T-cell (primary cell): Measurements from ENCODE around the gene ATP5ME. TPM values are rescaled to one million over a fixed set of nuclear protein-coding genes. Genes with fewer than 3 reads are reported as not detected.

Source experiments
- ATAC-seq, 4 experiments: fragments of 200-7000 bp in 3 of 4; fragments of 150-1000 bp in 1 of 4; cut with Tn5 transposase; replicated peaks in 1 of 4; 1 replicate in 3 of 4; 2 replicates in 1 of 4; pipeline ENCODE4 v1.10.0; 2021; ENCODE audit warnings: moderate library complexity in 3 of 4, mild to moderate bottlenecking in 2 of 4, moderate number of reproducible peaks in 1 of 4
- CTCF ChIA-PET, 2 donors: fragments of 300-600 bp; sonication (Branson Sonifier 250); formaldehyde crosslinking; loops; one replicate each; lab custom pipeline; 2022; ENCODE audit warnings: antibody characterized with exemption in 2 of 2; lab: Charles Lee
- POLR2A ChIA-PET, 2 donors: fragments of 300-600 bp; sonication (Branson Sonifier 250); formaldehyde crosslinking; loops; one replicate each; lab custom pipeline; 2022; ENCODE audit warnings: antibody characterized with exemption in 2 of 2; lab: Charles Lee
- DNase-seq, 35 experiments: peaks; one replicate each; pipeline versions ENCODE4 v3.0.0 to v3.0.0-alpha.2; 2013 to 2023
- H3K27ac ChIP-seq: one replicate; pipeline ENCODE4 v1.5.1; 2013; ENCODE audit warnings: low read length
- H3K27me3 ChIP-seq, 2 experiments: replicated peaks in 1 of 2; 1 replicate in 1 of 2; 2 replicates in 1 of 2; pipeline versions ENCODE4 v1.6.1 to v1.7.0; 2013; ENCODE audit warnings: low read length in 1 of 2, mixed read lengths in 1 of 2; ENCODE audit not compliant: control insufficient read depth in 2 of 2, insufficient read depth in 2 of 2; ENCODE audit errors: extremely low read depth in 1 of 2
- H3K36me3 ChIP-seq, 2 donors: 1 replicate in 1 of 2; 2 replicates in 1 of 2; pipeline versions ENCODE4 v1.6.1 to v1.7.0; 2013; ENCODE audit warnings: low read length in 1 of 2; ENCODE audit not compliant: control insufficient read depth in 2 of 2, insufficient read depth in 1 of 2; ENCODE audit errors: extremely low read depth in 1 of 2
- H3K4me1 ChIP-seq, 2 experiments: 1 replicate in 1 of 2; 2 replicates in 1 of 2; pipeline versions ENCODE4 v1.6.1 to v1.7.0; 2013; ENCODE audit warnings: low read length in 2 of 2, mixed read lengths in 1 of 2; ENCODE audit not compliant: insufficient read depth in 2 of 2, control insufficient read depth in 1 of 2; ENCODE audit errors: extremely low read depth in 1 of 2
- H3K4me3 ChIP-seq, 2 donors: 1 replicate in 1 of 2; 2 replicates in 1 of 2; pipeline versions ENCODE4 v1.5.1 to v1.7.0; 2013; ENCODE audit warnings: mild to moderate bottlenecking in 2 of 2, low read length in 1 of 2, moderate library complexity in 1 of 2; ENCODE audit not compliant: control insufficient read depth in 1 of 2; ENCODE audit errors: extremely low read depth in 1 of 2
- H3K9me3 ChIP-seq: 2 replicates; pipeline ENCODE4 v1.7.0; 2013
- H3K27ac Mint-ChIP-seq, 2 donors: one replicate each; pipeline ENCODE4 v1.8.0; 2020 to 2021; ENCODE audit warnings: mild to moderate bottlenecking in 2 of 2, mixed read lengths in 2 of 2
- H3K27me3 Mint-ChIP-seq, 2 donors: one replicate each; pipeline ENCODE4 v1.8.0; 2021 to 2022; ENCODE audit warnings: mixed read lengths in 2 of 2
- H3K36me3 Mint-ChIP-seq: one replicate; pipeline ENCODE4 v1.8.0; 2021; ENCODE audit warnings: mixed read lengths
- H3K4me1 Mint-ChIP-seq, 3 donors: one replicate each; pipeline ENCODE4 v1.8.0; 2020 to 2022; ENCODE audit warnings: mixed read lengths in 3 of 3, mild to moderate bottlenecking in 1 of 3
- H3K4me3 Mint-ChIP-seq, 3 donors: one replicate each; pipeline ENCODE4 v1.8.0; 2020 to 2022; ENCODE audit warnings: mild to moderate bottlenecking in 3 of 3, mixed read lengths in 3 of 3, moderate library complexity in 3 of 3
- H3K9me3 Mint-ChIP-seq, 3 donors: one replicate each; pipeline ENCODE4 v1.8.0; 2020 to 2022; ENCODE audit warnings: mixed read lengths in 3 of 3
- WGBS: methylation state at CpG from one replicate; pipeline ENCODE4 v1.1.5; 2013; ENCODE audit warnings: missing lambda C conversion rate; ENCODE audit not compliant: insufficient coverage; 5-methylcytosine and 5-hydroxymethylcytosine counted together
- total RNA-seq, 35 experiments: library from RNA in 6 of 35; stranded (reverse) in 6 of 35; fragments of 120-200 nt in 1 of 35; gene quantifications; one replicate each; pipeline versions ENCODE4 v1.2.1 to v1.2.4 and lab custom pipeline; 2013 to 2026

The ATP5ME gene
- total RNA-seq, 5 donors from 2014 or later (not counting 1 experiment from before 2014, with no cell fraction given), result 92.4 to 158 (median 145) TPM

DNA sequence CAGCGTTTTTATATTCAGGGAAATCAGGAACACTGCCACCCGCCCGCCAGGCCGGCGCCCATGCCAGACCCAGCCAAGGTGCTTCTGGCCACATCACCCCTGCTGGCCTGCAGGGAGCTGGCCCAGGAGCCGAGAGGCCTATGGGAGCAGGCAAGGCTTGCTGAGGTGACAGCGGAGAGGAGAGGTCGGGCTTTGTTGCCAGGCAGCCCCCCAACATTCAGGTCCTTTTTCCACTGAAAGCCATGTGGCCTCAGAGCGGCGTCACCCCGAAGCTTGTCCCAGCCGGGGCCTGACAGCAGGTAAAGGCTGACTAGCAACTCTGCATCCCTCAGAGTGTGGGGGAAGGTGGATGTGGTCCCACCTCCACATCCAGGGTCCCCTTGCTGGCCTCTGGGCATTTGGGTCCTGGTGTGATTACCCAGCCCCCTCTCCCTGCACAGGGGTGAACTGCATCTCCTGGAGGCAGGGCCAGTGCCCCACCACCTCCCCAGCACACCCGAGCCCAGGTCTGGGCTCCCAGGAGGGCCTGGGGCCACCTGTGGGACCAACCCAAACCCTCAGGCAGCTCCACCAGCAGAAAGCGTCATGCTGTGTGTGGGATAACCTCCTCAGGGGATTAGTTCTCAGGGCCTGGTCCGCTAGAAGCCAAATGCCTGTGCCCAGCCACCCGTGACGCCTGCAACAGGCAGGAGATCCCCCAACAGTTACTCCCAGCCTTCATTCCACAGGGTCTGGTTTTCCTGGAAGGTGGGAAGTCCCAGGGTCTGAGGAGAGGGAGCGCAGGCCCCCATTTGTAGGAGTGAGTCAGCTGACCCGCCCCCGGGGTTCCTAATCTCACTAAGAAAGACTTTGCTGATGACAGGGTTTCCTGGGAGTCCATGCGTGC is 49.1 kb downstream of the ATP5ME start, which contains the start of gene PDE6B:
Gene PDE6B, plus strand, starts transcription at position 869 of the 886 bp plus-strand sequence. CDS start 54 bp downstream, outside the sequence.
- no peak for ATAC-seq
- no peaks in the 10 kb centered on the region for H3K36me3 ChIP-seq
- H3K27me3 ChIP-seq, result peaks cover 0 to 60% of the 10 kb centered on the region in 2 experiments
- no peaks in the 10 kb centered on the region for H3K9me3 Mint-ChIP-seq
- ChIA-PET CTCF (interaction anchor here in 1 of 2 donors (0.7 kb wide), 1 partner anchor 382 kb away, joined by 3 read pairs; no protein-coding TSS in a partner anchor), POLR2A (no interaction called here)
- H3K9me3 ChIP-seq, result no peaks in the 10 kb centered on the region
- WGBS, result 85% methylated on average over 12 of the region's 21 CpGs
- H3K4me3 Mint-ChIP-seq, result no peak within 1 kb of the TSS
- peaks cover 8 to 26% of the 10 kb centered on the region in 2 donors for H3K27me3 Mint-ChIP-seq
- H3K36me3 Mint-ChIP-seq, result no peaks in the 10 kb centered on the region
- no peaks in the 10 kb centered on the region for H3K4me1 ChIP-seq
- no peak for DNase-seq
- no peak within 1 kb of the TSS for H3K4me3 ChIP-seq
- no peak within 1 kb of the TSS for H3K27ac Mint-ChIP-seq
- H3K4me1 Mint-ChIP-seq, result no peaks in the 10 kb centered on the region
- H3K27ac ChIP-seq, result no peak within 1 kb of the TSS

DNA sequence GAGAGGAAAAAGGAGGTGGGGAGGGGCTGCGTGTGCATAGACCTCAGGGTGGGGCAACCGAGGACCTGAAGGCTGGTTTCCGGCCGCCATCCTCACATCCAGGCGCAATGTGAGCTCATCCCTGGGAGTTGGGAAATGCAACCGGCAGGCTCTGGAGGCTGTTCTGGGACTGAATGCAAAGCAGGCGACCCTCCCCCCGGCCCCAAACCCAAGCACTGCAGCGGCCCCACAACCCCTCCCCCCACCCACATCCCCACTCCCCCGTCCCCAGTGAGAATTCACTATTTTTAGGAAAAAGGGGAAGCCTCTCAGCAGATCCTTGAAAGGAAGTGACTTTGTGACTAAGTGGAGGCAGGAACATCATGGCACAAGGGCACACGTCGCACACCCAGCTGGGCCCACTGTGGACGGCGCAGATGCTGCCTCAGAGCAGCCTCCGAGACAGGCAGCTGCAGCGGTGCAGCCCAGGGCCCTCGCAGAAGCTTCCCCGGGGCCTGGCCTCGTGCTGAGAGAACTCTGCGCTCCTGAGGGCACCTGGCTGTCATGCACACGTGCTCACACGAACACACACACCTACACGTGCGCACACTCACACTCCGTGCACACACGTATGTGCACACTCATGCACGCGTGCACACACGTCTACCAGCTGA is 50.0 kb downstream of the ATP5ME start:
- ChIA-PET POLR2A (no interaction called here), CTCF (interaction anchor here in 1 of 2 donors (0.7 kb wide), 1 partner anchor 381 kb away, joined by 3 read pairs; no protein-coding TSS in a partner anchor)
- Histone ChIP-seq H3K27ac (no peak overlapping the region), H3K9me3 (no peaks in the 10 kb centered on the region), H3K36me3 (no peaks in the 10 kb centered on the region), H3K4me3 (no peak overlapping the region), H3K27me3 (peaks cover 0 to 52% of the 10 kb centered on the region in 2 experiments), H3K4me1 (no peaks in the 10 kb centered on the region)
- DNase-seq (no peak), ATAC-seq (no peak)
- Mint-ChIP-seq H3K4me3 (no peak overlapping the region), H3K36me3 (no peaks in the 10 kb centered on the region), H3K27ac (no peak overlapping the region), H3K9me3 (no peaks in the 10 kb centered on the region), H3K4me1 (no peaks in the 10 kb centered on the region), H3K27me3 (peaks cover 8 to 30% of the 10 kb centered on the region in 2 donors)
- 54% methylated on average over 19 of the region's 29 CpGs for WGBS

DNA sequence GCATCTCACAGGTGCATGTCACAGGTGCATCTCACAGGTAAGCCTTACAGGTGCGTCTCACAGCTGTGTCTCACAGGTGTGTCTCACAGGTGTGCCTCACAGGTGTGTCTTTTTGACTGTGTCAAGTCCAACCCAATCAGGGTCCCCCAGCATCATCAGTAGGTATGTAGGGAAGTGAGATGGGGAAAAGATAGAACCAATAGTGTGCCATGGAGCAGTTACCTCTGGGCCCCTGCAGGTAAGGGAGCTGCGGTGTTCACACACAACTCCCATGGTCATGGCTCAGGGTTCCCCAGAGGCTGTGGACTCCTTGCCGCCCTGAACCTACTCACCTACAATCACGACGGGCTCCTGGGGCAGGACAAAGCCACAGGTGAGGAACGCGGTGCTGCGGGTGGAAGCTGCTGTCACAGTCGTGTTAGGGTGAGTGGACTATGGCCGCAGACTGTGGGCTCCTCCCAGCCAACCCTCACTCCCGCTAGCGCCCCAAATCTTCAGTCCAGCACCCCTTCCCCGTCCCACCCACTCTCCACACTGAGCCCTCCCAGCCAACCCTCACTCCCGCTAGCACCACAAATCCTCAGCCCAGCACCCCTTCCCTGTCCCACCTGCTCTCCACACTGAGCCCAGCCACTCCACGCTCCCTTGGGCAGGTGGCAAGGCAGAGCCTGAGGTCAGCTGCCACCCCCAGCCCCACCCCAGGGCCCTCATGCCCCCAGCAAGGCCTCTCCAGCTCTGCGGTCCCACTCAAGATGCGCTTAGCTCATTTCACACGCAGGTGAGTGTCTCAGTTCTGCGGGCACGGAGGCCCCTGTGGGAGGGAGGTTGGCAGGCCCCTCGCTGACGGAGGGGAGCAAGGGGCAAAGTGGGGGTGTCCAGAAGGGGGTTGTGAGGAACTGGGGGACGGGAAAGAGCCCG is 50.8 kb downstream of the ATP5ME start:
- WGBS, result 72% methylated on average over 18 of the region's 24 CpGs
- Histone ChIP-seq H3K4me3 (no peak overlapping the region), H3K27me3 (peaks cover 0 to 49% of the 10 kb centered on the region in 2 experiments), H3K27ac (no peak overlapping the region), H3K36me3 (no peaks in the 10 kb centered on the region), H3K4me1 (no peaks in the 10 kb centered on the region), H3K9me3 (no peaks in the 10 kb centered on the region)
- peaks cover 8 to 30% of the 10 kb centered on the region in 2 donors for H3K27me3 Mint-ChIP-seq
- H3K9me3 Mint-ChIP-seq, result no peaks in the 10 kb centered on the region
- no peaks in the 10 kb centered on the region for H3K4me1 Mint-ChIP-seq
- no peaks in the 10 kb centered on the region for H3K36me3 Mint-ChIP-seq
- no peak for DNase-seq
- ChIA-PET POLR2A (no interaction called here), CTCF (no interaction called here)
- no peak overlapping the region for H3K4me3 Mint-ChIP-seq
- no peak for ATAC-seq
- no peak overlapping the region for H3K27ac Mint-ChIP-seq

Other genes with a start within 250 kb of the ATP5ME start
- gene ZNF721, start 175.1 kb downstream of the ATP5ME start, total RNA-seq, result 10 to 100 TPM; 45.2 to 63.8 (median 47.6) TPM
- 100 to 1,000 TPM in 3 of 5 donors, 10 to 100 TPM in 2; 84.0 to 118 (median 105) TPM for gene PIGG, start 175.1 kb downstream of the ATP5ME start, total RNA-seq
- gene TMEM271, start 98.0 kb downstream of the ATP5ME start, total RNA-seq, result not detected
- 10 to 100 TPM; 14.2 to 21.7 (median 19.8) TPM for gene PDE6B, start 48.7 kb downstream of the ATP5ME start, total RNA-seq
- gene MYL5, start 266 bp upstream of the ATP5ME start, total RNA-seq, result 10 to 100 TPM; 21.1 to 26.3 (median 21.9) TPM
- gene SLC49A3, start 14.9 kb upstream of the ATP5ME start, total RNA-seq, result 1 to 10 TPM in 4 of 5 donors, under 1 TPM in 1; 0.53 to 2.7 (median 1.4) TPM
- gene PCGF3, start 31.6 kb upstream of the ATP5ME start, total RNA-seq, result 10 to 100 TPM; 47.0 to 76.9 (median 51.1) TPM
- gene CPLX1, start 151.9 kb upstream of the ATP5ME start, total RNA-seq, result 1 to 10 TPM in 3 of 5 donors, under 1 TPM in 2; 0.73 to 2.6 (median 1.2) TPM